Breast epithelium (tissue), 3 donors: ENCODE data around the gene KCNIP1.

Experiments
- POLR2AphosphoS5 ChIP-seq, 3 donors: sonication (generic); formaldehyde crosslinking; IDR thresholded peaks; one replicate each; pipeline ENCODE4 v1.6.1; 2017; ENCODE audit warnings: antibody characterized with exemption in 3 of 3
- TF ChIP-seq, protein P1 (sequence below), 3 donors: fragments of 450-650 bp; IDR thresholded peaks; one replicate each; pipeline ENCODE4 v1.5.1; 2016 to 2017; ENCODE audit warnings: antibody characterized with exemption in 3 of 3, mild to moderate bottlenecking in 3 of 3, moderate library complexity in 3 of 3

DNA sequence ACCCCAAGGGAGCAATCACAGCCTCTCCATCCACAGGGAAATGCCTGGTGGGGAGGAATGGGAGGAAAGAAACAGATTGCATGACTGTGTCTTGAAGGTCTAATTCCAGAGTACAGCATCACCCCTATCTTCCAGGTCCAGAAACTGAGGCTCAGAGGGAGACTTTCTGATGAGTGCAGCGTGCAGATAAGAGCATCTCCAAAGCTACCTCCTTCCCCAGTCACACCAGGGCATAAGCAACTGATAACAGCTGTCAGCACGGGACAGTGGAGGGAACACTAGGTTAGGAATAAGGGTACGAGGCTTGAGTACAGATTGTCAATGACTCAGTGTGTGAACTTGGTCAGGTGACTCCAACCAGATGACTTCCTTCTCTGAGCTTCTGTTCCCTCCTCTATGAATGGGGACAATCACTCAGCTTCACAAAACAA, 126.9 kb downstream of the KCNIP1 start:
- TF ChIP-seq, protein P1, sequence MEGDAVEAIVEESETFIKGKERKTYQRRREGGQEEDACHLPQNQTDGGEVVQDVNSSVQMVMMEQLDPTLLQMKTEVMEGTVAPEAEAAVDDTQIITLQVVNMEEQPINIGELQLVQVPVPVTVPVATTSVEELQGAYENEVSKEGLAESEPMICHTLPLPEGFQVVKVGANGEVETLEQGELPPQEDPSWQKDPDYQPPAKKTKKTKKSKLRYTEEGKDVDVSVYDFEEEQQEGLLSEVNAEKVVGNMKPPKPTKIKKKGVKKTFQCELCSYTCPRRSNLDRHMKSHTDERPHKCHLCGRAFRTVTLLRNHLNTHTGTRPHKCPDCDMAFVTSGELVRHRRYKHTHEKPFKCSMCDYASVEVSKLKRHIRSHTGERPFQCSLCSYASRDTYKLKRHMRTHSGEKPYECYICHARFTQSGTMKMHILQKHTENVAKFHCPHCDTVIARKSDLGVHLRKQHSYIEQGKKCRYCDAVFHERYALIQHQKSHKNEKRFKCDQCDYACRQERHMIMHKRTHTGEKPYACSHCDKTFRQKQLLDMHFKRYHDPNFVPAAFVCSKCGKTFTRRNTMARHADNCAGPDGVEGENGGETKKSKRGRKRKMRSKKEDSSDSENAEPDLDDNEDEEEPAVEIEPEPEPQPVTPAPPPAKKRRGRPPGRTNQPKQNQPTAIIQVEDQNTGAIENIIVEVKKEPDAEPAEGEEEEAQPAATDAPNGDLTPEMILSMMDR (IDR thresholded peaks at IDR 0.05): no peak
- TF ChIP-seq POLR2AphosphoS5 (IDR thresholded peaks at IDR 0.05): no peak
